ENCODE data around the gene TOM1L1. TPM values are rescaled to one million over a fixed set of nuclear protein-coding genes. Genes with fewer than 3 reads are reported as not detected.

TOM1L1 gene
- polyA plus RNA-seq, 4 donors = 83.5 to 110 (median 96.8) TPM

GRCh38 chr17:54941285-54941684 is 40.6 kb downstream of the TOM1L1 start:
- no peak for DNase-seq (ENCODE audit: low read depth in 4 of 4, low spot score in 2 of 4)

GRCh38 chr17:54944796-54945195 is 44.1 kb downstream of the TOM1L1 start:
- DNase-seq (ENCODE audit: low read depth in 4 of 4, low spot score in 2 of 4) = no peak

- DNase-seq (ENCODE audit: low read depth in 4 of 4, low spot score in 2 of 4) = no peak
Measured at GRCh38 chr17:54945231-54945630, 44.6 kb downstream of the TOM1L1 start.

GRCh38 chr17:54945671-54946070 is 45.0 kb downstream of the TOM1L1 start:
- no peak for DNase-seq (ENCODE audit: low read depth in 4 of 4, low spot score in 2 of 4)

GRCh38 chr17:54947396-54947795 is 46.7 kb downstream of the TOM1L1 start:
- no peak for DNase-seq (ENCODE audit: low read depth in 4 of 4, low spot score in 2 of 4)

GRCh38 chr17:54948380-54948779 is 47.7 kb downstream of the TOM1L1 start:
- DNase-seq (ENCODE audit: low read depth in 4 of 4, low spot score in 2 of 4) = no peak

- DNase-seq (ENCODE audit: low read depth in 4 of 4, low spot score in 2 of 4) = no peak
Measured at GRCh38 chr17:54950116-54950515, 49.5 kb downstream of the TOM1L1 start.

GRCh38 chr17:54951286-54951685 is 50.6 kb downstream of the TOM1L1 start:
- DNase-seq (ENCODE audit: low read depth in 4 of 4, low spot score in 2 of 4) = no peak

GRCh38 chr17:54956791-54957190 is 56.1 kb downstream of the TOM1L1 start:
- no peak for DNase-seq (ENCODE audit: low read depth in 4 of 4, low spot score in 2 of 4)

GRCh38 chr17:54967621-54968261 is 67.1 kb downstream of the TOM1L1 start:
- DNase-seq (ENCODE audit: low read depth in 4 of 4, low spot score in 2 of 4) = peak; percentile 13 to 56 (median 32)

GRCh38 chr17:54968262-54968987 is 67.8 kb downstream of the TOM1L1 start, which contains the start of the genes COX11 and STXBP4:
TSS of gene COX11 (minus strand) at chr17:54968654. CDS start at chr17:54968646, 8 bp downstream.
TSS of gene STXBP4 (plus strand) at chr17:54968765. CDS start at chr17:54986220, 17,455 bp downstream.
- peak; percentile 92 to 98 (median 95) for DNase-seq (ENCODE audit: low read depth in 4 of 4, low spot score in 2 of 4)

GRCh38 chr17:54968988-54969332 is 68.3 kb downstream of the TOM1L1 start:
- no peak for DNase-seq (ENCODE audit: low read depth in 4 of 4, low spot score in 2 of 4)

- no peak for DNase-seq (ENCODE audit: low read depth in 4 of 4, low spot score in 2 of 4)
Measured at GRCh38 chr17:54969658-54970572, 69.3 kb downstream of the TOM1L1 start.

- no peak for DNase-seq (ENCODE audit: low read depth in 4 of 4, low spot score in 2 of 4)
Measured at GRCh38 chr17:54971147-54971546, 70.5 kb downstream of the TOM1L1 start.

- no peak for DNase-seq (ENCODE audit: low read depth in 4 of 4, low spot score in 2 of 4)
Measured at GRCh38 chr17:54971901-54972300, 71.2 kb downstream of the TOM1L1 start.

GRCh38 chr17:54972406-54973138 is 71.9 kb downstream of the TOM1L1 start:
- no peak for DNase-seq (ENCODE audit: low read depth in 4 of 4, low spot score in 2 of 4)

- no peak for DNase-seq (ENCODE audit: low read depth in 4 of 4, low spot score in 2 of 4)
Measured at GRCh38 chr17:54974759-54975158, 74.1 kb downstream of the TOM1L1 start.

GRCh38 chr17:54976316-54976715 is 75.7 kb downstream of the TOM1L1 start:
- no peak for DNase-seq (ENCODE audit: low read depth in 4 of 4, low spot score in 2 of 4)

- no peak for DNase-seq (ENCODE audit: low read depth in 4 of 4, low spot score in 2 of 4)
Measured at GRCh38 chr17:54977744-54978143, 77.1 kb downstream of the TOM1L1 start.

GRCh38 chr17:54979657-54980056 is 79.0 kb downstream of the TOM1L1 start:
- no peak for DNase-seq (ENCODE audit: low read depth in 4 of 4, low spot score in 2 of 4)
